ENCODE measurements around the gene FADS6. TPM values are rescaled to one million over a fixed set of nuclear protein-coding genes. Genes with fewer than 3 reads are reported as not detected.

FADS6 gene
- total RNA-seq, 4 donors from 2014 or later: not detected

GRCh38 chr17:74892013-74892841 is 1.2 kb downstream of the FADS6 start:
- no peak overlapping the region for H3K4me3 ChIP-seq
- peaks cover 4 to 6% of the 10 kb centered on the region in 2 donors for H3K4me1 ChIP-seq
- no peak for ATAC-seq
- DNase-seq: no peak
- no peaks in the 10 kb centered on the region for H3K36me3 ChIP-seq
- TF ChIP-seq CTCF (IDR thresholded peaks at IDR 0.05 in 4 of 5, conservative IDR thresholded peaks at IDR 0.05 in 1 of 5): no peak
- TF ChIP-seq POLR2A (IDR thresholded peaks at IDR 0.05): no peak
- in situ Hi-C loops (cut with MboI; ENCODE audit: low sequenced_read_pairs in 4 of 4): no loop called here
- no peak overlapping the region for H3K27ac ChIP-seq
- H3K9me3 ChIP-seq: no peaks in the 10 kb centered on the region
- intact Hi-C loops (cut with DNase I; ENCODE audit: low total_unique reads): no loop called here
- H3K27me3 ChIP-seq: peaks cover 36 to 48% (median 39%) of the 10 kb centered on the region in 3 donors

GRCh38 chr17:74890554-74890953 is 2.9 kb downstream of the FADS6 start:
- DNase-seq (no peak), ATAC-seq (no peak)
- intact Hi-C loops (cut with DNase I; ENCODE audit: low total_unique reads): no loop called here
- peaks cover 36 to 43% (median 40%) of the 10 kb centered on the region in 3 donors for H3K27me3 ChIP-seq
- no peaks in the 10 kb centered on the region for H3K9me3 ChIP-seq
- peaks cover 4 to 6% of the 10 kb centered on the region in 2 donors for H3K4me1 ChIP-seq
- H3K27ac ChIP-seq: no peak overlapping the region
- in situ Hi-C loops (cut with MboI; ENCODE audit: low sequenced_read_pairs in 4 of 4): no loop called here
- H3K36me3 ChIP-seq: no peaks in the 10 kb centered on the region
- no peak overlapping the region for H3K4me3 ChIP-seq
- TF ChIP-seq CTCF (IDR thresholded peaks at IDR 0.05 in 4 of 5, conservative IDR thresholded peaks at IDR 0.05 in 1 of 5) (no peak), POLR2A (IDR thresholded peaks at IDR 0.05) (no peak)

GRCh38 chr17:74888469-74888868 is 5.0 kb downstream of the FADS6 start:
- no peaks in the 10 kb centered on the region for H3K9me3 ChIP-seq
- H3K36me3 ChIP-seq: no peaks in the 10 kb centered on the region
- no peak for ATAC-seq
- H3K27me3 ChIP-seq: peaks cover 19 to 29% (median 22%) of the 10 kb centered on the region in 3 donors
- in situ Hi-C loops (cut with MboI; ENCODE audit: low sequenced_read_pairs in 4 of 4) (no loop called here), intact Hi-C loops (cut with DNase I; ENCODE audit: low total_unique reads) (no loop called here)
- no peak overlapping the region for H3K4me3 ChIP-seq
- H3K4me1 ChIP-seq: peaks cover 3 to 5% of the 10 kb centered on the region in 2 donors
- no peak for DNase-seq
- no peak overlapping the region for H3K27ac ChIP-seq
- TF ChIP-seq POLR2A (IDR thresholded peaks at IDR 0.05) (no peak), CTCF (IDR thresholded peaks at IDR 0.05 in 4 of 5, conservative IDR thresholded peaks at IDR 0.05 in 1 of 5) (no peak)

DNA sequence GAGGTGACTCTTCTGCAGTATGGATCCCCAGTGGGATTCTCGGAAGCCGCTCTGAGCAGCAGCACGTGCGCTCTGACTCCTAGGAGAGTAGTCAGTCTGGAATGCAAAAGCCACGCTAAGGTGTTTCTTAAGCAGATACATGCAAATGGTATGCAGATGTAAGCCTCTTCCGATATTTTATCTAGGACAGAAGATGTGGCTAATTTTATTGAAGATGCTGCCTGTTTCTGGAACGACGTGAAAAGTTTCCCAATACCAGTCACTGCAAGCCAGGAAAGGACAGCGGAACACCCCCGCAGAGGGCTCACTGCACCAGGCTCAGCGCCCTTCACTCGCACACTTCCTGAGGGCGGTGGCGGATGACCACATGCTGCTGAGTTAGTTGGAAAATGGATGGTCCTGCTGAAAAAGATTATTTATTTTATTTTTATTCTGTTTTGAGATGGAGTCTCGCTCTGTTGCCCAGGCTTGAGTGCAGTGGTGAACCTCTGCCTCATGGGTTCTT is 10.1 kb downstream of the FADS6 start:
- Histone ChIP-seq H3K9me3 (no peaks in the 10 kb centered on the region), H3K27me3 (peaks cover 0 to 7% (median 4%) of the 10 kb centered on the region in 3 donors), H3K4me3 (no peak overlapping the region), H3K36me3 (no peaks in the 10 kb centered on the region), H3K27ac (no peak overlapping the region), H3K4me1 (no peaks in the 10 kb centered on the region)
- no peak for DNase-seq
- no peak for TF ChIP-seq POLR2A (IDR thresholded peaks at IDR 0.05)
- TF ChIP-seq CTCF (IDR thresholded peaks at IDR 0.05 in 4 of 5, conservative IDR thresholded peaks at IDR 0.05 in 1 of 5): no peak
- intact Hi-C loops (cut with DNase I; ENCODE audit: low total_unique reads): no loop called here
- no peak for ATAC-seq
- in situ Hi-C loops (cut with MboI; ENCODE audit: low sequenced_read_pairs in 4 of 4): no loop called here

Data from gastrocnemius medialis (tissue), 4 donors.